Fibroblast of lung (primary cell): ENCODE results near the gene N4BP2.

Experiments used
- CTCF ChIP-seq, 2 donors: IDR thresholded peaks in 1 of 2; conservative IDR thresholded peaks in 1 of 2; 1 replicate in 1 of 2; 2 replicates in 1 of 2; pipeline ENCODE4 v1.5.1; 2011 to 2012; ENCODE audit warnings: low read length in 2 of 2, control low read depth in 1 of 2, inconsistent platforms in 1 of 2, low read depth in 1 of 2, mild to moderate bottlenecking in 1 of 2
- EZH2 ChIP-seq: IDR thresholded peaks from 2 replicates; pipeline ENCODE4 v1.5.1; 2012; ENCODE audit warnings: low read length, control low read depth, mild to moderate bottlenecking; ENCODE audit errors: missing control alignments

- TF ChIP-seq CTCF (conservative IDR thresholded peaks at IDR 0.05 in 1 of 2, IDR thresholded peaks at IDR 0.05 in 1 of 2; ENCODE audit: low read depth in 1 of 2, low read length in 2 of 2) (no peak), EZH2 (no peak)
Observed at GRCh38 chr4:40132816-40133215, 76.2 kb downstream of the N4BP2 start.
